Neural cell (in vitro differentiated cells): ENCODE data around the gene LCP2. TPM values are rescaled to one million over a fixed set of nuclear protein-coding genes. Genes with fewer than 3 reads are reported as not detected.

Experiments
- H2AFZ ChIP-seq: fragments of 200-600, 300-800 bp; sonication (generic), shearing (Covaris generic); 2 replicates; pipeline ENCODE4 v1.6.0; 2014; ENCODE audit warnings: low read depth, mild to moderate bottlenecking, antibody characterized with exemption, low read length, moderate library complexity
- H3F3A ChIP-seq: fragments of 200-600 bp; shearing (Covaris generic); 2 replicates; pipeline ENCODE4 v1.6.1; 2016; ENCODE audit warnings: mild to moderate bottlenecking, moderate library complexity, mixed read lengths, antibody characterized with exemption, low read length; ENCODE audit not compliant: insufficient read depth, poor library complexity, severe bottlenecking
- H3K27ac ChIP-seq: fragments of 200-600, 300-800 bp; sonication (generic), shearing (Covaris generic); 2 replicates; pipeline ENCODE4 v1.5.1; 2014; ENCODE audit warnings: mild to moderate bottlenecking, low read length, moderate library complexity
- H3K27me3 ChIP-seq: fragments of 300-800, 200-600 bp; sonication (generic), shearing (Covaris generic); 2 replicates; pipeline ENCODE4 v1.6.0; 2014; ENCODE audit warnings: mild to moderate bottlenecking, low read depth, low read length, moderate library complexity; ENCODE audit not compliant: insufficient read depth
- H3K36me3 ChIP-seq: fragments of 300-800, 200-600 bp; sonication (generic), shearing (Covaris generic); 2 replicates; pipeline ENCODE4 v1.5.1; 2014; ENCODE audit warnings: mild to moderate bottlenecking, antibody characterized with exemption, low read length, moderate library complexity; ENCODE audit not compliant: insufficient read depth
- H3K4me2 ChIP-seq: fragments of 300-800, 200-600 bp; sonication (generic), shearing (Covaris generic); 2 replicates; pipeline ENCODE4 v1.6.0; 2014; ENCODE audit warnings: mild to moderate bottlenecking, low read length
- H3K4me3 ChIP-seq: fragments of 300-800, 200-600 bp; sonication (generic), shearing (Covaris generic); 2 replicates; pipeline ENCODE4 v1.5.1; 2014; ENCODE audit warnings: mild to moderate bottlenecking, low read length, moderate library complexity
- H3K79me2 ChIP-seq: fragments of 200-600 bp; shearing (Covaris generic); replicated peaks from 2 replicates; pipeline ENCODE4 v1.6.0; 2014; ENCODE audit warnings: mild to moderate bottlenecking, low read length, moderate library complexity; ENCODE audit not compliant: insufficient read depth
- H3K9ac ChIP-seq: fragments of 300-800, 200-600 bp; sonication (generic), shearing (Covaris generic); 2 replicates; pipeline ENCODE4 v1.6.1; 2016; ENCODE audit warnings: mild to moderate bottlenecking, low read length, mixed read lengths
- H3K9me2 ChIP-seq: fragments of 200-600 bp; shearing (Covaris generic); 2 replicates; pipeline ENCODE4 v1.6.1; 2016; ENCODE audit warnings: mild to moderate bottlenecking, low read length, mixed read lengths; ENCODE audit not compliant: insufficient read depth
- H3K9me3 ChIP-seq: fragments of 200-600, 300-800 bp; sonication (generic), shearing (Covaris generic); 2 replicates; pipeline ENCODE4 v1.6.1; 2016; ENCODE audit warnings: mild to moderate bottlenecking, mixed run types, low read length, moderate library complexity, mixed read lengths
- H4K20me1 ChIP-seq: fragments of 200-600 bp; shearing (Covaris generic); 2 replicates; pipeline ENCODE4 v1.6.1; 2016; ENCODE audit warnings: mild to moderate bottlenecking, mixed run types; ENCODE audit not compliant: insufficient read depth
- EP300 ChIP-seq: fragments of 450-650 bp; conservative IDR thresholded peaks from 2 replicates; pipeline ENCODE4 v1.6.1; 2014; ENCODE audit warnings: antibody characterized with exemption, mild to moderate bottlenecking, moderate library complexity; ENCODE audit not compliant: poor library complexity, severe bottlenecking
- EZH2 ChIP-seq: fragments of 200-600, 300-800 bp; shearing (Covaris generic), sonication (generic); IDR thresholded peaks from 2 replicates; pipeline ENCODE4 v1.6.1; 2014; ENCODE audit warnings: antibody characterized with exemption, low read length, borderline replicate concordance, mild to moderate bottlenecking; ENCODE audit not compliant: insufficient read depth, poor library complexity, severe bottlenecking
- MXI1 ChIP-seq: fragments of 450-650 bp; conservative IDR thresholded peaks from 2 replicates; pipeline ENCODE4 v1.6.1; 2014; ENCODE audit warnings: antibody characterized with exemption, mild to moderate bottlenecking; ENCODE audit not compliant: poor library complexity, severe bottlenecking
- POLR2AphosphoS5 ChIP-seq: IDR thresholded peaks from 2 replicates; pipeline ENCODE4 v1.6.1; 2012
- RAD21 ChIP-seq: fragments of 450-650 bp; conservative IDR thresholded peaks from 2 replicates; pipeline ENCODE4 v1.6.1; 2014; ENCODE audit warnings: antibody characterized with exemption, mild to moderate bottlenecking, moderate library complexity
- REST ChIP-seq: IDR thresholded peaks from 2 replicates; pipeline ENCODE4 v1.6.1; 2012; ENCODE audit warnings: borderline replicate concordance
- SMC3 ChIP-seq: fragments of 450-650 bp; conservative IDR thresholded peaks from 2 replicates; pipeline ENCODE4 v1.6.1; 2014; ENCODE audit warnings: antibody characterized with exemption, mild to moderate bottlenecking, moderate library complexity; ENCODE audit not compliant: poor library complexity
- TAF1 ChIP-seq: IDR thresholded peaks from 2 replicates; pipeline ENCODE4 v1.6.1; 2012; ENCODE audit warnings: low read depth
- polyA plus RNA-seq: library from polyadenylated mRNA; depleted of rRNA; stranded (reverse); fragments of >200 nt; gene quantifications from 2 replicates; pipeline ENCODE4 v1.2.3, GENCODE V29; 2014
- TF ChIP-seq, protein P1 (sequence below): fragments of 450-650 bp; IDR thresholded peaks from 2 replicates; pipeline ENCODE4 v1.5.1; 2014; ENCODE audit warnings: antibody characterized with exemption, mild to moderate bottlenecking, moderate library complexity; ENCODE audit not compliant: poor library complexity, severe bottlenecking

The LCP2 gene
- polyA plus RNA-seq, 1 donor from 2014 or later: not detected

- H3K9me3 ChIP-seq: no peaks in the 10 kb centered on the region
- H2AFZ ChIP-seq: no peak overlapping the region
These were observed 93.4 kb downstream of the LCP2 start for GRCh38 chr5:170204202-170204601.

GRCh38 chr5:170202117-170202516, 95.5 kb downstream of the LCP2 start:
- H3K9ac ChIP-seq: no peak overlapping the region

More at GRCh38 chr5:170204202-170204601, 93.4 kb downstream of the LCP2 start:
- TF ChIP-seq RAD21 (no peak), SMC3 (no peak), TAF1 (no peak), POLR2AphosphoS5 (no peak), EP300 (no peak), MXI1 (no peak), EZH2 (no peak), REST (no peak)
- TF ChIP-seq, protein P1, sequence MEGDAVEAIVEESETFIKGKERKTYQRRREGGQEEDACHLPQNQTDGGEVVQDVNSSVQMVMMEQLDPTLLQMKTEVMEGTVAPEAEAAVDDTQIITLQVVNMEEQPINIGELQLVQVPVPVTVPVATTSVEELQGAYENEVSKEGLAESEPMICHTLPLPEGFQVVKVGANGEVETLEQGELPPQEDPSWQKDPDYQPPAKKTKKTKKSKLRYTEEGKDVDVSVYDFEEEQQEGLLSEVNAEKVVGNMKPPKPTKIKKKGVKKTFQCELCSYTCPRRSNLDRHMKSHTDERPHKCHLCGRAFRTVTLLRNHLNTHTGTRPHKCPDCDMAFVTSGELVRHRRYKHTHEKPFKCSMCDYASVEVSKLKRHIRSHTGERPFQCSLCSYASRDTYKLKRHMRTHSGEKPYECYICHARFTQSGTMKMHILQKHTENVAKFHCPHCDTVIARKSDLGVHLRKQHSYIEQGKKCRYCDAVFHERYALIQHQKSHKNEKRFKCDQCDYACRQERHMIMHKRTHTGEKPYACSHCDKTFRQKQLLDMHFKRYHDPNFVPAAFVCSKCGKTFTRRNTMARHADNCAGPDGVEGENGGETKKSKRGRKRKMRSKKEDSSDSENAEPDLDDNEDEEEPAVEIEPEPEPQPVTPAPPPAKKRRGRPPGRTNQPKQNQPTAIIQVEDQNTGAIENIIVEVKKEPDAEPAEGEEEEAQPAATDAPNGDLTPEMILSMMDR: no peak
- no peaks in the 10 kb centered on the region for H3K27me3 ChIP-seq
- H3K9me2 ChIP-seq: no peaks in the 10 kb centered on the region
- H3K27ac ChIP-seq: no peak overlapping the region
- no peak overlapping the region for H3K9ac ChIP-seq
- H4K20me1 ChIP-seq: no peaks in the 10 kb centered on the region
- H3K36me3 ChIP-seq: no peaks in the 10 kb centered on the region
- no peak overlapping the region for H3K4me2 ChIP-seq
- H3K4me3 ChIP-seq: no peak overlapping the region
- no peaks in the 10 kb centered on the region for H3K79me2 ChIP-seq
- no peaks in the 10 kb centered on the region for H3F3A ChIP-seq

More at GRCh38 chr5:170202117-170202516, 95.5 kb downstream of the LCP2 start:
- TF ChIP-seq POLR2AphosphoS5 (no peak), RAD21 (no peak), TAF1 (no peak), SMC3 (no peak), EP300 (no peak), EZH2 (no peak), REST (no peak)
- TF ChIP-seq, protein P1: no peak
- Histone ChIP-seq H3K4me2 (no peak overlapping the region), H3K4me3 (no peak overlapping the region), H3K9me2 (no peaks in the 10 kb centered on the region), H4K20me1 (no peaks in the 10 kb centered on the region), H3K9me3 (no peaks in the 10 kb centered on the region), H3K79me2 (no peaks in the 10 kb centered on the region), H3K27ac (no peak overlapping the region), H3K36me3 (no peaks in the 10 kb centered on the region), H2AFZ (no peak overlapping the region), H3K27me3 (no peaks in the 10 kb centered on the region), H3F3A (no peaks in the 10 kb centered on the region)
